GM12878 (cell line): ENCODE measurements around the gene PRKG1. TPM values are rescaled to one million over a fixed set of nuclear protein-coding genes. Genes with fewer than 3 reads are reported as not detected.

Experiments used
- ATAC-seq: fragments of 200-7000 bp; cut with Tn5 transposase; 3 replicates; pipeline ENCODE4 v1.9.1; 2020; ENCODE audit warnings: mild to moderate bottlenecking, moderate library complexity
- BruUV-seq: library from RNA; stranded (reverse); fragments of 400-500 nt; replicated peaks from 2 replicates; lab custom pipeline; 2021; lab: Mats Ljungman, UMichigan
- CTCF ChIA-PET: fragments of 300-600 bp; sonication (Branson Sonifier 250); formaldehyde crosslinking; extraction: SDS; loops from one replicate; lab custom pipeline; 2021; ENCODE audit warnings: inconsistent platforms; lab: Yijun Ruan, JAX
- POLR2A ChIA-PET: fragments of 350-600 bp; formaldehyde crosslinking; extraction: SDS; loops from one replicate; lab custom pipeline; 2021; ENCODE audit warnings: inconsistent platforms; lab: Charles Lee
- RAD21 ChIA-PET: fragments of 300-600 bp; sonication (Branson Sonifier 250); formaldehyde crosslinking; loops from one replicate; lab custom pipeline; 2023; ENCODE audit warnings: antibody characterized with exemption; ENCODE audit not compliant: unreplicated experiment; lab: Charles Lee
- SMC1A ChIA-PET: fragments of 300-600 bp; sonication (Branson Sonifier 250); formaldehyde crosslinking; loops from one replicate; lab custom pipeline; 2023; ENCODE audit not compliant: unreplicated experiment, uncharacterized antibody; lab: Charles Lee
- DNase-seq: peaks from one replicate; pipeline ENCODE4 v3.0.0-alpha.2; 2011; ENCODE audit warnings: low read depth, low spot score
- FAIRE-seq: peaks from 3 replicates; lab custom pipeline; 2011; peaks lifted over from hg19 to GRCh38; lab: Jason Lieb, UNC
- H2AFZ ChIP-seq: 2 replicates; pipeline ENCODE4 v1.6.0; 2011; ENCODE audit warnings: low read depth, low read length, control low read depth; ENCODE audit not compliant: control insufficient read depth
- H3K27ac ChIP-seq: 2 replicates; pipeline ENCODE4 v1.5.1; 2011; ENCODE audit warnings: control low read depth; ENCODE audit not compliant: control insufficient read depth, insufficient read depth
- H3K27me3 ChIP-seq, 2 experiments: replicated peaks in 1 of 2; 2 replicates each; pipeline versions ENCODE4 v1.6.0 to v1.6.1; 2011; ENCODE audit warnings: low read length in 1 of 2; ENCODE audit not compliant: control insufficient read depth in 2 of 2, insufficient read depth in 2 of 2
- H3K36me3 ChIP-seq, 2 experiments: 2 replicates each; pipeline ENCODE4 v1.5.1; 2011; ENCODE audit warnings: low read length in 1 of 2; ENCODE audit not compliant: control insufficient read depth in 2 of 2, insufficient read depth in 2 of 2
- H3K4me1 ChIP-seq: 2 replicates; pipeline ENCODE4 v1.6.1; 2011; ENCODE audit warnings: mild to moderate bottlenecking, low read length, moderate library complexity, mixed read lengths; ENCODE audit not compliant: control insufficient read depth, insufficient read depth
- H3K4me2 ChIP-seq: 2 replicates; pipeline ENCODE4 v1.6.0; 2011; ENCODE audit warnings: control low read depth; ENCODE audit not compliant: control insufficient read depth, insufficient read depth
- H3K4me3 ChIP-seq: fragments of 200-600 bp; sonication (generic); 2 replicates; pipeline ENCODE4 v1.5.1; 2016
- H3K79me2 ChIP-seq: 2 replicates; pipeline ENCODE4 v1.6.0; 2011; ENCODE audit warnings: low read length; ENCODE audit not compliant: control insufficient read depth, insufficient read depth
- H3K9ac ChIP-seq: 2 replicates; pipeline ENCODE4 v1.8.0; 2011; ENCODE audit warnings: low read length, control low read depth, mixed read lengths; ENCODE audit not compliant: control insufficient read depth, insufficient read depth
- H3K9me3 ChIP-seq: replicated peaks from 3 replicates; pipeline ENCODE4 v1.5.1; 2011; ENCODE audit warnings: mild to moderate bottlenecking, low read length; ENCODE audit not compliant: control insufficient read depth, insufficient read depth
- H4K20me1 ChIP-seq: 2 replicates; pipeline ENCODE4 v1.6.0; 2011; ENCODE audit not compliant: control insufficient read depth, insufficient read depth
- CBFB ChIP-seq: IDR thresholded peaks from 2 replicates; pipeline ENCODE4 v1.6.1; 2016; ENCODE audit warnings: antibody characterized with exemption, low read depth
- CEBPB ChIP-seq, 2 experiments: fragments of 150-350 bp in 1 of 2; IDR thresholded peaks; 2 replicates each; pipeline ENCODE4 v1.6.1; 2012 to 2014; ENCODE audit warnings: low read depth in 2 of 2, low read length in 2 of 2, borderline replicate concordance in 1 of 2, inconsistent platforms in 1 of 2
- CREM ChIP-seq: IDR thresholded peaks from 2 replicates; pipeline ENCODE4 v1.6.1; 2014; ENCODE audit warnings: antibody characterized with exemption, low read depth
- EGR1 ChIP-seq, 2 experiments: IDR thresholded peaks; 1 replicate in 1 of 2; 2 replicates in 1 of 2; pipeline ENCODE4 v1.6.1; 2011 to 2012; ENCODE audit warnings: low read depth in 2 of 2, low read length in 2 of 2, borderline replicate concordance in 1 of 2, mild to moderate bottlenecking in 1 of 2, moderate library complexity in 1 of 2
- EP300 ChIP-seq, 2 experiments: fragments of 150-350 bp in 1 of 2; IDR thresholded peaks; 2 replicates each; pipeline ENCODE4 v1.6.1; 2011 to 2012; ENCODE audit warnings: low read depth in 2 of 2, low read length in 2 of 2, borderline replicate concordance in 1 of 2, improper control_type of control experiment in 1 of 2, inconsistent platforms in 1 of 2; ENCODE audit not compliant: control insufficient read depth in 1 of 2
- EZH2 ChIP-seq: IDR thresholded peaks from 2 replicates; pipeline ENCODE4 v1.6.1; 2012; ENCODE audit warnings: low read depth, mild to moderate bottlenecking, control low read depth, inconsistent platforms, low read length, borderline replicate concordance; ENCODE audit not compliant: control insufficient read depth
- GATAD2B ChIP-seq: fragments of 450-650 bp; conservative IDR thresholded peaks from 2 replicates; pipeline ENCODE4 v1.6.1; 2017; ENCODE audit warnings: low read depth, mild to moderate bottlenecking, moderate library complexity
- MEF2B ChIP-seq: fragments of 450-650 bp; IDR thresholded peaks from 2 replicates; pipeline ENCODE4 v1.6.1; 2018; ENCODE audit warnings: mild to moderate bottlenecking, moderate library complexity; ENCODE audit not compliant: partially characterized antibody, poor library complexity, severe bottlenecking
- MLLT1 ChIP-seq: fragments of 450-650 bp; IDR thresholded peaks from 2 replicates; pipeline ENCODE4 v1.6.1; 2016; ENCODE audit warnings: mild to moderate bottlenecking
- NFXL1 ChIP-seq: fragments of 450-650 bp; IDR thresholded peaks from 2 replicates; pipeline ENCODE4 v1.6.1; 2017; ENCODE audit warnings: antibody characterized with exemption, mild to moderate bottlenecking, borderline replicate concordance
- NR2F1 ChIP-seq: fragments of 450-650 bp; conservative IDR thresholded peaks from 2 replicates; pipeline ENCODE4 v1.6.1; 2017; ENCODE audit warnings: mild to moderate bottlenecking
- RFX5 ChIP-seq: IDR thresholded peaks from 2 replicates; pipeline ENCODE4 v1.6.1; 2011; ENCODE audit warnings: low read depth, low read length, improper control_type of control experiment
- TBL1XR1 ChIP-seq: IDR thresholded peaks from 2 replicates; pipeline ENCODE4 v1.6.1; 2012; ENCODE audit warnings: low read depth, low read length, improper control_type of control experiment
- WGBS: methylation state at CpG from one replicate; pipeline ENCODE4 v1.1.6; 2016; ENCODE audit warnings: low lambda C conversion rate; ENCODE audit not compliant: insufficient replicate concordance, insufficient coverage; ENCODE audit errors: missing lambda C conversion rate; 5-methylcytosine and 5-hydroxymethylcytosine counted together
- in situ Hi-C: fragments of 300-500 bp; cut with MboI; formaldehyde crosslinking; loops from 9 replicates; pipeline ENCODE4 v1.14.3; 2018; ENCODE audit warnings: mixed read lengths
- intact Hi-C: fragments of 100-400 bp; cut with micrococcal nuclease; formaldehyde crosslinking; loops from one replicate; pipeline ENCODE4 v1.14.2; 2022; ENCODE audit not compliant: unreplicated experiment
- polyA plus RNA-seq, 11 experiments: library from polyadenylated mRNA; depleted of rRNA in 4 of 11; unstranded in 6 of 11; stranded (reverse) in 5 of 11; fragments of >200 nt; fragmentation: Nextera tagmentation in 4 of 11; fragmentation: Illumina TruSeq in 1 of 11; extraction: Ambion mirVana in 4 of 11; extraction: Trizol in 1 of 11; gene quantifications; 1 replicate in 1 of 11; 2 replicates in 10 of 11; pipeline versions ENCODE4 v1.2.1 to v1.2.3, GENCODE V29; 2011 to 2016; ENCODE audit warnings: inconsistent platforms in 2 of 11, missing spikeins in 2 of 11, low read depth in 1 of 11
- total RNA-seq, 4 experiments: library from RNA; depleted of rRNA in 3 of 4; stranded (reverse); fragments of >200 nt in 3 of 4; fragmentation: Illumina TruSeq in 1 of 4; extraction: Trizol in 1 of 4; gene quantifications; 2 replicates each; pipeline versions ENCODE4 v1.2.1 to v1.2.3, GENCODE V29; 2013 to 2021
- TF ChIP-seq, protein P1 (sequence below): fragments of 450-650 bp; IDR thresholded peaks from 2 replicates; pipeline ENCODE4 v1.6.1; 2018; ENCODE audit warnings: borderline replicate concordance, mild to moderate bottlenecking; ENCODE audit not compliant: partially characterized antibody

Gene PRKG1
- total and polyA plus RNA-seq, 10 of the 15 experiments (the other 5 are each of a cell fraction or from before 2014, with no cell fraction given), result 0.04 to 0.05 TPM; not detected in 8

- TF ChIP-seq, protein P1, sequence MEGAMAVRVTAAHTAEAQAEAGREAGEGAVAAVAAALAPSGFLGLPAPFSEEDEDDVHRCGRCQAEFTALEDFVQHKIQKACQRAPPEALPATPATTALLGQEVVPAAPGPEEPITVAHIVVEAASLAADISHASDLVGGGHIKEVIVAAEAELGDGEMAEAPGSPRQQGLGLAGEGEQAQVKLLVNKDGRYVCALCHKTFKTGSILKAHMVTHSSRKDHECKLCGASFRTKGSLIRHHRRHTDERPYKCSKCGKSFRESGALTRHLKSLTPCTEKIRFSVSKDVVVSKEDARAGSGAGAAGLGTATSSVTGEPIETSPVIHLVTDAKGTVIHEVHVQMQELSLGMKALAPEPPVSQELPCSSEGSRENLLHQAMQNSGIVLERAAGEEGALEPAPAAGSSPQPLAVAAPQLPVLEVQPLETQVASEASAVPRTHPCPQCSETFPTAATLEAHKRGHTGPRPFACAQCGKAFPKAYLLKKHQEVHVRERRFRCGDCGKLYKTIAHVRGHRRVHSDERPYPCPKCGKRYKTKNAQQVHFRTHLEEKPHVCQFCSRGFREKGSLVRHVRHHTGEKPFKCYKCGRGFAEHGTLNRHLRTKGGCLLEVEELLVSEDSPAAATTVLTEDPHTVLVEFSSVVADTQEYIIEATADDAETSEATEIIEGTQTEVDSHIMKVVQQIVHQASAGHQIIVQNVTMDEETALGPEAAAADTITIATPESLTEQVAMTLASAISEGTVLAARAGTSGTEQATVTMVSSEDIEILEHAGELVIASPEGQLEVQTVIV, result no peak
- TF ChIP-seq NFXL1 (no peak), MEF2B (no peak), RFX5 (no peak), EZH2 (no peak), NR2F1 (no peak), TBL1XR1 (no peak)
These were observed 274.3 kb downstream of the PRKG1 start (continued) for GRCh38 chr10:51348622-51349021.

- no TSS peak for BruUV-seq
- in situ Hi-C loops, result no loop called here
- Histone ChIP-seq H3K36me3 (no peaks in the 10 kb centered on the region), H3K4me2 (no peak overlapping the region), H3K27ac (no peak overlapping the region), H3K4me1 (no peaks in the 10 kb centered on the region), H3K27me3 (no peaks in the 10 kb centered on the region), H3K9ac (no peak overlapping the region), H3K4me3 (no peak overlapping the region), H3K79me2 (no peaks in the 10 kb centered on the region), H4K20me1 (no peaks in the 10 kb centered on the region), H2AFZ (no peak overlapping the region), H3K9me3 (no peaks in the 10 kb centered on the region)
- TF ChIP-seq MLLT1, result no peak
- TF ChIP-seq CBFB, result no peak
- TF ChIP-seq EP300 (IDR thresholded peaks at IDR 0.05; ENCODE audit: borderline replicate concordance in 1 of 2, control insufficient read depth in 1 of 2, low read depth in 2 of 2, low read length in 2 of 2), result no peak
- no peak for TF ChIP-seq CREM
- TF ChIP-seq GATAD2B, result no peak
- no peak for TF ChIP-seq CEBPB (IDR thresholded peaks at IDR 0.05; ENCODE audit: borderline replicate concordance in 1 of 2, low read depth in 2 of 2, low read length in 2 of 2)
- TF ChIP-seq EGR1 (IDR thresholded peaks at IDR 0.05; ENCODE audit: borderline replicate concordance in 1 of 2, low read depth in 2 of 2, low read length in 2 of 2), result no peak
- intact Hi-C loops, result no loop called here
- CTCF ChIA-PET, result interaction anchor here (1.3 kb wide), 1 partner anchor 11 kb away, joined by 3 read pairs; no protein-coding TSS in a partner anchor
- DNase-seq (no peak), FAIRE-seq (no peak), ATAC-seq (no peak)
- POLR2A ChIA-PET, result no interaction called here
- RAD21 ChIA-PET, result no interaction called here
- SMC1A ChIA-PET, result no interaction called here
- WGBS, result 43% methylated on average over 2 of the region's 2 CpGs
These were observed 282.9 kb downstream of the PRKG1 start for GRCh38 chr10:51357170-51357569.
